Liver (tissue), 9 donors: ENCODE data around the gene LRRN2. TPM values are rescaled to one million over a fixed set of nuclear protein-coding genes. Genes with fewer than 3 reads are reported as not detected.

ENCODE experiments used
- DNase-seq: peaks from one replicate; pipeline ENCODE4 v3.0.0-alpha.2; 2017; ENCODE audit warnings: low spot score
- H3K27ac ChIP-seq, 2 donors: one replicate each; pipeline ENCODE4 v1.7.0; 2013; ENCODE audit warnings: inconsistent platforms in 2 of 2, low read length in 2 of 2, control low read depth in 1 of 2, low read depth in 1 of 2, mild to moderate bottlenecking in 1 of 2
- H3K27me3 ChIP-seq, 4 donors: one replicate each; pipeline versions ENCODE4 v1.6.1 to v1.7.0; 2013; ENCODE audit warnings: low read length in 3 of 4, inconsistent platforms in 1 of 4, mild to moderate bottlenecking in 1 of 4, moderate library complexity in 1 of 4; ENCODE audit not compliant: control insufficient read depth in 4 of 4, insufficient read depth in 4 of 4
- H3K36me3 ChIP-seq, 4 donors: one replicate each; pipeline versions ENCODE4 v1.6.1 to v1.7.0; 2013; ENCODE audit warnings: low read length in 3 of 4, mild to moderate bottlenecking in 3 of 4, low read depth in 1 of 4, moderate library complexity in 1 of 4; ENCODE audit not compliant: control insufficient read depth in 4 of 4, insufficient read depth in 3 of 4
- H3K4me1 ChIP-seq, 4 donors: one replicate each; pipeline versions ENCODE4 v1.6.1 to v1.7.0; 2013; ENCODE audit warnings: low read length in 3 of 4, mild to moderate bottlenecking in 3 of 4, moderate library complexity in 1 of 4; ENCODE audit not compliant: control insufficient read depth in 4 of 4, insufficient read depth in 4 of 4
- H3K4me3 ChIP-seq, 3 donors: one replicate each; pipeline versions ENCODE4 v1.6.1 to v1.7.0; 2013; ENCODE audit warnings: low read length in 3 of 3, control low read depth in 1 of 3, low read depth in 1 of 3, mild to moderate bottlenecking in 1 of 3
- H3K9ac ChIP-seq, 2 donors: one replicate each; pipeline ENCODE4 v1.7.0; 2013; ENCODE audit warnings: low read length in 2 of 2, mild to moderate bottlenecking in 2 of 2, moderate library complexity in 2 of 2, control low read depth in 1 of 2, low read depth in 1 of 2
- H3K9me3 ChIP-seq, 4 donors: one replicate each; pipeline versions ENCODE4 v1.6.1 to v1.7.0; 2013; ENCODE audit warnings: low read length in 3 of 4; ENCODE audit not compliant: control insufficient read depth in 4 of 4
- EGR1 ChIP-seq, 2 donors: IDR thresholded peaks; 2 replicates each; pipeline ENCODE4 v1.6.1; 2016 to 2018; ENCODE audit warnings: antibody characterized with exemption in 2 of 2, low read depth in 2 of 2
- FOXA2 ChIP-seq: IDR thresholded peaks from 2 replicates; pipeline ENCODE4 v1.6.1; 2016; ENCODE audit warnings: antibody characterized with exemption
- GABPA ChIP-seq, 2 donors: IDR thresholded peaks in 1 of 2; conservative IDR thresholded peaks in 1 of 2; 2 replicates each; pipeline ENCODE4 v1.6.1; 2016; ENCODE audit warnings: antibody characterized with exemption in 2 of 2, mild to moderate bottlenecking in 1 of 2, moderate library complexity in 1 of 2
- HNF4A ChIP-seq, 2 donors: conservative IDR thresholded peaks; 2 replicates each; pipeline ENCODE4 v1.6.1; 2016; ENCODE audit warnings: antibody characterized with exemption in 2 of 2, mild to moderate bottlenecking in 2 of 2
- HNF4G ChIP-seq: IDR thresholded peaks from 2 replicates; pipeline ENCODE4 v1.6.1; 2016; ENCODE audit warnings: antibody characterized with exemption
- JUND ChIP-seq, 2 donors: IDR thresholded peaks; 2 replicates each; pipeline ENCODE4 v1.6.1; 2016; ENCODE audit warnings: antibody characterized with exemption in 2 of 2
- NR2F2 ChIP-seq: IDR thresholded peaks from 2 replicates; pipeline ENCODE4 v1.6.1; 2016; ENCODE audit warnings: antibody characterized with exemption
- RAD21 ChIP-seq, 2 donors: IDR thresholded peaks; 2 replicates each; pipeline ENCODE4 v1.6.1; 2016; ENCODE audit warnings: antibody characterized with exemption in 2 of 2, mild to moderate bottlenecking in 2 of 2
- RXRA ChIP-seq, 2 donors: IDR thresholded peaks; 2 replicates each; pipeline ENCODE4 v1.6.1; 2017 to 2018; ENCODE audit warnings: antibody characterized with exemption in 2 of 2, mild to moderate bottlenecking in 1 of 2
- SP1 ChIP-seq: IDR thresholded peaks from 2 replicates; pipeline ENCODE4 v1.6.1; 2018; ENCODE audit warnings: antibody characterized with exemption, mild to moderate bottlenecking
- TAF1 ChIP-seq: conservative IDR thresholded peaks from 2 replicates; pipeline ENCODE4 v1.6.1; 2016; ENCODE audit warnings: antibody characterized with exemption, mild to moderate bottlenecking
- YY1 ChIP-seq: IDR thresholded peaks from 2 replicates; pipeline ENCODE4 v1.6.1; 2016; ENCODE audit warnings: antibody characterized with exemption, mild to moderate bottlenecking
- WGBS: extraction: QIAGEN DNeasy Blood & Tissue Kit; methylation state at CpG from one replicate; pipeline ENCODE4 v1.1.7; 2013; 5-methylcytosine and 5-hydroxymethylcytosine counted together
- polyA plus RNA-seq, 2 donors: library from polyadenylated mRNA; stranded (reverse) in 1 of 2; unstranded in 1 of 2; fragments of 200-250 nt in 1 of 2; fragments of >200 nt in 1 of 2; fragmentation: Nextera tagmentation in 1 of 2; extraction: Ambion mirVana in 1 of 2; gene quantifications; one replicate each; pipeline versions ENCODE4 v1.2.1 to v1.2.3, GENCODE V29; 2013 to 2015
- total RNA-seq, 2 donors: library from RNA; depleted of rRNA; stranded (reverse); fragments of >200 nt; gene quantifications; one replicate each; pipeline ENCODE4 v1.2.3, GENCODE V29; 2014
- TF ChIP-seq, protein P1 (sequence below): IDR thresholded peaks from 2 replicates; pipeline ENCODE4 v1.6.1; 2016; ENCODE audit warnings: antibody characterized with exemption
- TF ChIP-seq, protein P2 (sequence below): IDR thresholded peaks from 2 replicates; pipeline ENCODE4 v1.6.1; 2016; ENCODE audit warnings: antibody characterized with exemption
- TF ChIP-seq, protein P3 (sequence below): IDR thresholded peaks from 2 replicates; pipeline ENCODE4 v1.6.1; 2016; ENCODE audit warnings: antibody characterized with exemption, mild to moderate bottlenecking
- TF ChIP-seq, protein P4 (sequence below): fragments of 150-350 bp; IDR thresholded peaks from 2 replicates; pipeline ENCODE4 v1.5.1; 2017; ENCODE audit warnings: improper control_type of control experiment, low read depth, low read length; ENCODE audit not compliant: missing input control
- donor health status: healthy.
- donor health status: healthy.
- donor health status: healthy.
- donor health status: healthy.
- donor health status: healthy.

LRRN2 gene
- total and polyA plus RNA-seq, 4 donors = 0.13 to 2.8 (median 0.28) TPM

DNA sequence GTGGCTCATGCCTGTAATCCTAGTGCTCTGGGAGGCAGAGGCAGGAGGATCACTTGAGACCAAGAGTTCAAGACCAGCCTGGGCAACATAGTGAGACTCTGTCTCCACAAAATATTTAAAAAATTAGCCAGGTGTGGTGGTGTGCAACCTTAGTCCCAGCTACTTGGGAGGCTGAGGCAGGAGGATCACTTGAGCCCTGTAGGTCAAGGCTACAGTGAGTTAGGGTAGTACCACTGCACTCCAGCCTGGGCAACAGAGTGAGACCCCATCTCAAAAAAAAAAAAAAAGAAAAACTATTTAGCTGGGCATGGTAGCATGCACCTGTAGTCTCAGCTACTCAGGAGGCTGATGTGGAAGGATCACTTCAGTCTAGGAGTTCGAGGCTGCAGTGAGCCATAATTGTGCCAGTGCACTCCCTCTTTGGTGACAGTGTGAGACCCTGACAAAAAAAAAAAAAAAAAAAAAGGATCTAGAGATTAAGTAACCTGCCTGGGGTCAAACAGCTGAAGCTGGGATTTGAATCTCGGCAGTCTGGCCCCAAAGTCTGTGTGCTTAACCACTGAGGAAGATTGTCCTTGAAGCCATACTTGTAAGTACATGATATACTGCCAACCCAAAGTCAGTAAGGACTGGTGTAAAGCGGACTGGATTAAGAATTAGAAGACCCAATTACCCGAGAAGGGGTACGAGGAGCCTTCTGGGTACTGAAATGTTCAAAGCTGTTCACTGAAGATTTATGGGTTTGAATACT, 31.8 kb downstream of the LRRN2 start:
- Histone ChIP-seq H3K9me3 (no peaks in the 10 kb centered on the region), H3K36me3 (no peaks in the 10 kb centered on the region), H3K27me3 (no peaks in the 10 kb centered on the region), H3K27ac (no peak overlapping the region), H3K9ac (no peak overlapping the region), H3K4me1 (no peaks in the 10 kb centered on the region), H3K4me3 (no peak overlapping the region)
- TF ChIP-seq, protein P1, sequence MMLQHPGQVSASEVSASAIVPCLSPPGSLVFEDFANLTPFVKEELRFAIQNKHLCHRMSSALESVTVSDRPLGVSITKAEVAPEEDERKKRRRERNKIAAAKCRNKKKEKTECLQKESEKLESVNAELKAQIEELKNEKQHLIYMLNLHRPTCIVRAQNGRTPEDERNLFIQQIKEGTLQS = no peak
- no peak for TF ChIP-seq GABPA (IDR thresholded peaks at IDR 0.05 in 1 of 2, conservative IDR thresholded peaks at IDR 0.05 in 1 of 2)
- TF ChIP-seq HNF4A (conservative IDR thresholded peaks at IDR 0.05) = no peak
- TF ChIP-seq HNF4G = no peak
- TF ChIP-seq, protein P2, sequence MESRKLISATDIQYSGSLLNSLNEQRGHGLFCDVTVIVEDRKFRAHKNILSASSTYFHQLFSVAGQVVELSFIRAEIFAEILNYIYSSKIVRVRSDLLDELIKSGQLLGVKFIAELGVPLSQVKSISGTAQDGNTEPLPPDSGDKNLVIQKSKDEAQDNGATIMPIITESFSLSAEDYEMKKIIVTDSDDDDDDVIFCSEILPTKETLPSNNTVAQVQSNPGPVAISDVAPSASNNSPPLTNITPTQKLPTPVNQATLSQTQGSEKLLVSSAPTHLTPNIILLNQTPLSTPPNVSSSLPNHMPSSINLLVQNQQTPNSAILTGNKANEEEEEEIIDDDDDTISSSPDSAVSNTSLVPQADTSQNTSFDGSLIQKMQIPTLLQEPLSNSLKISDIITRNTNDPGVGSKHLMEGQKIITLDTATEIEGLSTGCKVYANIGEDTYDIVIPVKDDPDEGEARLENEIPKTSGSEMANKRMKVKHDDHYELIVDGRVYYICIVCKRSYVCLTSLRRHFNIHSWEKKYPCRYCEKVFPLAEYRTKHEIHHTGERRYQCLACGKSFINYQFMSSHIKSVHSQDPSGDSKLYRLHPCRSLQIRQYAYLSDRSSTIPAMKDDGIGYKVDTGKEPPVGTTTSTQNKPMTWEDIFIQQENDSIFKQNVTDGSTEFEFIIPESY = no peak
- no peak for TF ChIP-seq SP1
- TF ChIP-seq NR2F2 = no peak
- TF ChIP-seq RAD21 (IDR thresholded peaks at IDR 0.05) = no peak
- TF ChIP-seq EGR1 (IDR thresholded peaks at IDR 0.05; ENCODE audit: low read depth in 2 of 2) = no peak
- no peak for TF ChIP-seq TAF1
- TF ChIP-seq RXRA (IDR thresholded peaks at IDR 0.05) = no peak
- TF ChIP-seq FOXA2 = no peak
- TF ChIP-seq, protein P3, sequence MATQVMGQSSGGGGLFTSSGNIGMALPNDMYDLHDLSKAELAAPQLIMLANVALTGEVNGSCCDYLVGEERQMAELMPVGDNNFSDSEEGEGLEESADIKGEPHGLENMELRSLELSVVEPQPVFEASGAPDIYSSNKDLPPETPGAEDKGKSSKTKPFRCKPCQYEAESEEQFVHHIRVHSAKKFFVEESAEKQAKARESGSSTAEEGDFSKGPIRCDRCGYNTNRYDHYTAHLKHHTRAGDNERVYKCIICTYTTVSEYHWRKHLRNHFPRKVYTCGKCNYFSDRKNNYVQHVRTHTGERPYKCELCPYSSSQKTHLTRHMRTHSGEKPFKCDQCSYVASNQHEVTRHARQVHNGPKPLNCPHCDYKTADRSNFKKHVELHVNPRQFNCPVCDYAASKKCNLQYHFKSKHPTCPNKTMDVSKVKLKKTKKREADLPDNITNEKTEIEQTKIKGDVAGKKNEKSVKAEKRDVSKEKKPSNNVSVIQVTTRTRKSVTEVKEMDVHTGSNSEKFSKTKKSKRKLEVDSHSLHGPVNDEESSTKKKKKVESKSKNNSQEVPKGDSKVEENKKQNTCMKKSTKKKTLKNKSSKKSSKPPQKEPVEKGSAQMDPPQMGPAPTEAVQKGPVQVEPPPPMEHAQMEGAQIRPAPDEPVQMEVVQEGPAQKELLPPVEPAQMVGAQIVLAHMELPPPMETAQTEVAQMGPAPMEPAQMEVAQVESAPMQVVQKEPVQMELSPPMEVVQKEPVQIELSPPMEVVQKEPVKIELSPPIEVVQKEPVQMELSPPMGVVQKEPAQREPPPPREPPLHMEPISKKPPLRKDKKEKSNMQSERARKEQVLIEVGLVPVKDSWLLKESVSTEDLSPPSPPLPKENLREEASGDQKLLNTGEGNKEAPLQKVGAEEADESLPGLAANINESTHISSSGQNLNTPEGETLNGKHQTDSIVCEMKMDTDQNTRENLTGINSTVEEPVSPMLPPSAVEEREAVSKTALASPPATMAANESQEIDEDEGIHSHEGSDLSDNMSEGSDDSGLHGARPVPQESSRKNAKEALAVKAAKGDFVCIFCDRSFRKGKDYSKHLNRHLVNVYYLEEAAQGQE = no peak
- no peak for TF ChIP-seq YY1
- TF ChIP-seq, protein P4, sequence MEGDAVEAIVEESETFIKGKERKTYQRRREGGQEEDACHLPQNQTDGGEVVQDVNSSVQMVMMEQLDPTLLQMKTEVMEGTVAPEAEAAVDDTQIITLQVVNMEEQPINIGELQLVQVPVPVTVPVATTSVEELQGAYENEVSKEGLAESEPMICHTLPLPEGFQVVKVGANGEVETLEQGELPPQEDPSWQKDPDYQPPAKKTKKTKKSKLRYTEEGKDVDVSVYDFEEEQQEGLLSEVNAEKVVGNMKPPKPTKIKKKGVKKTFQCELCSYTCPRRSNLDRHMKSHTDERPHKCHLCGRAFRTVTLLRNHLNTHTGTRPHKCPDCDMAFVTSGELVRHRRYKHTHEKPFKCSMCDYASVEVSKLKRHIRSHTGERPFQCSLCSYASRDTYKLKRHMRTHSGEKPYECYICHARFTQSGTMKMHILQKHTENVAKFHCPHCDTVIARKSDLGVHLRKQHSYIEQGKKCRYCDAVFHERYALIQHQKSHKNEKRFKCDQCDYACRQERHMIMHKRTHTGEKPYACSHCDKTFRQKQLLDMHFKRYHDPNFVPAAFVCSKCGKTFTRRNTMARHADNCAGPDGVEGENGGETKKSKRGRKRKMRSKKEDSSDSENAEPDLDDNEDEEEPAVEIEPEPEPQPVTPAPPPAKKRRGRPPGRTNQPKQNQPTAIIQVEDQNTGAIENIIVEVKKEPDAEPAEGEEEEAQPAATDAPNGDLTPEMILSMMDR = no peak
- TF ChIP-seq JUND (IDR thresholded peaks at IDR 0.05) = no peak
- no peak for DNase-seq
- 78% methylated on average over 5 of the region's 5 CpGs for WGBS
